Measurements from ENCODE around the gene SH3PXD2A. TPM values are rescaled to one million over a fixed set of nuclear protein-coding genes. Genes with fewer than 3 reads are reported as not detected.

SH3PXD2A gene
- total RNA-seq, 1 experiment from 2014 or later: 0.07 TPM

DNA sequence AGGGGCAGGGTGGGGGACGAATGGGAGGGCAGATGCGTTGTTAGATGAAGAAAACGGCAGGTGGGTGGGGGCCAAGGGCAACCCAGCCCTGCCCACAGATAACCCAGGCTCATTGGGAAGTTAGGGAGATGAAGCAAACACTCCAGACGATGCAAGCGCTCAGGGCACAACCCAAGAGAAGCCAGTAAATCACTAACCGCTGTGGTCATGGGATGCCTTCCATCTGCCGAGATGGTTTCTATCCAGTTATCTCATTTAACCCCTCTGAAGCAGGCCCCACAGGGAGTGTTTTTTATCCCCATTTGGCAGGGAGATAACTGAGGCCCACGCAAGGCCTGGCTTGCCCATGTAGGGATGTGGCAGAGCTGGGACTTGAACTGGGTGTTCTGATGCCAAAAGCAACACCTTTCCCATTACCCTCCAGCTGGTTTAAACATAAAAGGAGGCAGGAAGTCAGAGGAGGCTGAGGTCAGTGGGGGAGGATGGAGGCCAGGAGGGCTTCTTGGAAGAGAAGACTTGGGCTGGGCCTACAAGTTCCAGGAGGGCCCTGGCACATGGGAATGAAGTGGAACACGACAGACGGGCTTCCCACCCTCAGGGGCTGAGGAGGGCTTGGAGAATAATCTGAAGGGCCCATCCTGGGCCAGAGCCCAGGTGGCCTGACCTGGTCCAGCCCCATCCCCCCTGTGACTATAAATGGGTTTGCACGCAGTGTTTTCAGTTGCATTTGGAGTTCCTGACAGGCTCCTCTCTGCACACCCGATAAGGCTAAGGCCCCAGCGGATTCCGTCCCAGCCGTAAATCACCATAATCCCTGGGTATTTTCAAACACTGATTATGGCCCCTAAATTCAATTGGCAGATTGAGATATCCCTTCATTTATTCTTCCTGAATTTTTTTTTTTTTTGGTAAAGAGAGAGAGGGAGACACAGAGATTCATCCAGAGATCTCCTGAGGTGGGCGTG lies 281.0 kb downstream of the SH3PXD2A start:
- H4K20me1 ChIP-seq (ENCODE audit: insufficient read depth, low read depth, low read length): no peaks in the 10 kb centered on the region
- no peak for DNase-seq
- no peak overlapping the region for H3K9ac ChIP-seq (ENCODE audit: low read length)
- H3K79me2 ChIP-seq (ENCODE audit: low read length): no peaks in the 10 kb centered on the region
- no peaks in the 10 kb centered on the region for H3K27me3 ChIP-seq (ENCODE audit: low read length)
- no peaks in the 10 kb centered on the region for H3K9me3 ChIP-seq (ENCODE audit: low read length)
- H3K4me3 ChIP-seq (ENCODE audit: low read length): no peak overlapping the region
- no peaks in the 10 kb centered on the region for H3K36me3 ChIP-seq (ENCODE audit: insufficient read depth, low read length)
- H3K27ac ChIP-seq (ENCODE audit: low read length): no peak overlapping the region
- H3K4me1 ChIP-seq (ENCODE audit: low read length): no peaks in the 10 kb centered on the region
- no peak overlapping the region for H2AFZ ChIP-seq (ENCODE audit: low read length)
- no peak overlapping the region for H3K4me2 ChIP-seq (ENCODE audit: low read depth, low read length, poor library complexity, severe bottlenecking)
- no peaks in the 10 kb centered on the region for H3K9me2 ChIP-seq (replicated peaks; ENCODE audit: insufficient read depth, low read length)

- Histone ChIP-seq H3K9ac (ENCODE audit: low read length) (no peak overlapping the region), H2AFZ (ENCODE audit: low read length) (no peak overlapping the region), H3K36me3 (ENCODE audit: insufficient read depth, low read length) (no peaks in the 10 kb centered on the region), H3K9me3 (ENCODE audit: low read length) (no peaks in the 10 kb centered on the region), H3K9me2 (replicated peaks; ENCODE audit: insufficient read depth, low read length) (no peaks in the 10 kb centered on the region), H3K4me2 (ENCODE audit: low read depth, low read length, poor library complexity, severe bottlenecking) (no peak overlapping the region), H3K4me3 (ENCODE audit: low read length) (no peak overlapping the region), H3K79me2 (ENCODE audit: low read length) (no peaks in the 10 kb centered on the region), H3K27ac (ENCODE audit: low read length) (no peak overlapping the region), H3K4me1 (ENCODE audit: low read length) (no peaks in the 10 kb centered on the region), H3K27me3 (ENCODE audit: low read length) (no peaks in the 10 kb centered on the region), H4K20me1 (ENCODE audit: insufficient read depth, low read depth, low read length) (no peaks in the 10 kb centered on the region)
- no peak for DNase-seq
Measured at GRCh38 chr10:103573205-103573487, 282.2 kb downstream of the SH3PXD2A start.

GRCh38 chr10:103572347-103573204 lies 282.8 kb downstream of the SH3PXD2A start:
- Histone ChIP-seq H3K79me2 (ENCODE audit: low read length) (no peaks in the 10 kb centered on the region), H3K4me2 (ENCODE audit: low read depth, low read length, poor library complexity, severe bottlenecking) (no peak overlapping the region), H3K9me3 (ENCODE audit: low read length) (no peaks in the 10 kb centered on the region), H3K9ac (ENCODE audit: low read length) (no peak overlapping the region), H3K27me3 (ENCODE audit: low read length) (no peaks in the 10 kb centered on the region), H3K36me3 (ENCODE audit: insufficient read depth, low read length) (no peaks in the 10 kb centered on the region), H2AFZ (ENCODE audit: low read length) (no peak overlapping the region), H3K27ac (ENCODE audit: low read length) (no peak overlapping the region), H3K9me2 (replicated peaks; ENCODE audit: insufficient read depth, low read length) (no peaks in the 10 kb centered on the region), H4K20me1 (ENCODE audit: insufficient read depth, low read depth, low read length) (no peaks in the 10 kb centered on the region), H3K4me3 (ENCODE audit: low read length) (no peak overlapping the region), H3K4me1 (ENCODE audit: low read length) (no peaks in the 10 kb centered on the region)
- no peak for DNase-seq

DNA sequence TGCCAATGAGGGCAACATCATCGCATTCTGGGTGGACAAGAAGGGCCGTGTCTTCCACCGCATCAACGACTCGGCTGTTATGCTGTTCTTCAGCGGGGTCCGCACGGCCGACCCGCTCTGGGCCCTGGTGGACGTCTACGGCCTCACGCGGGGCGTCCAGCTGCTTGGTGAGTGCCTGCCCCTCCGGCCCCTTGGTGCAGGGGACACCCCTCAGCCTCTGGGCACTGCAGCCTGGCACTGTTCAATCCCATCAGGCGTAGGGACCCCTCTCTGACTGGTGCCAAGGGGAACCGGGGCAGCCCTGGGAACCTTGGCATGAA lies 283.8 kb downstream of the SH3PXD2A start:
- H4K20me1 ChIP-seq (ENCODE audit: insufficient read depth, low read depth, low read length): no peaks in the 10 kb centered on the region
- no peak overlapping the region for H3K9ac ChIP-seq (ENCODE audit: low read length)

DNA sequence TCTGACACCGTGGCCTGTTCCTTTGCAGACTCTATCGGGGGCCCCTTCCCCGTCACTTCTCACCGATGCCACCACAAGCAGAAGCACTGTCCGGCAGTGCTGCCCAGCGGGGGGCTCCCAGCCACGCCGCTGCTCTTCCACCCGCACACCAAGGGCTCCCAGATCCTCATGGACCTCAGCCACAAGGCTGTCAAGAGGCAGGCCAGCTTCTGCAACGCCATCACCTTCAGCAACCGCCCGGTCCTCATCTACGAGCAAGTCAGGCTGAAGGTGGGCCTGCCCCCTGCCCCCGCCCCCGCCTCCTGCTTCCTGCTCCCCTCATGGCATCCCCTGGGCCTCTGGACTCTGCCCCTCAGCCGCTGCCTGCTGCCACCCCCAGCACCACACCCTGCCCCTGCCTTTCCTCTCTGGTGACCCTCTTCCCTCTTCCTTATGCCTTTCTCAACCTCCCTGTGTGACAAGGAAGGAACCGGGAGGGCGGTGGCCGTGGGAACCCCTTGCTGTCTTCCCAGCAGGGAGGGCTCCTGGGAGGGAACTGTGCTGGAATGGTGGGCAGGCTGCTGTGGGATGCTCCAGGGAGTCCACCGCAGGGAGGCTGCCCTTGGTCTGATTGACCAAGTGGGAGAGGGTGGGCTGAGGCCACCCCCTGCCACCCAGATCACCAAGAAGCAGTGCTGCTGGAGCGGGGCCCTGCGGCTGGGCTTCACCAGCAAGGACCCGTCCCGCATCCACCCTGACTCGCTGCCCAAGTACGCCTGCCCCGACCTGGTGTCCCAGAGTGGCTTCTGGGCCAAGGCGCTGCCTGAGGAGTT lies 284.3 kb downstream of the SH3PXD2A start:
- Histone ChIP-seq H2AFZ (ENCODE audit: low read length) (no peak overlapping the region), H4K20me1 (ENCODE audit: insufficient read depth, low read depth, low read length) (no peaks in the 10 kb centered on the region), H3K4me2 (ENCODE audit: low read depth, low read length, poor library complexity, severe bottlenecking) (no peak overlapping the region), H3K9ac (ENCODE audit: low read length) (no peak overlapping the region), H3K27ac (ENCODE audit: low read length) (no peak overlapping the region), H3K9me2 (replicated peaks; ENCODE audit: insufficient read depth, low read length) (no peaks in the 10 kb centered on the region), H3K4me1 (ENCODE audit: low read length) (no peaks in the 10 kb centered on the region), H3K27me3 (ENCODE audit: low read length) (no peaks in the 10 kb centered on the region), H3K36me3 (ENCODE audit: insufficient read depth, low read length) (no peaks in the 10 kb centered on the region), H3K79me2 (ENCODE audit: low read length) (no peaks in the 10 kb centered on the region), H3K4me3 (ENCODE audit: low read length) (no peak overlapping the region), H3K9me3 (ENCODE audit: low read length) (no peaks in the 10 kb centered on the region)
- no peak for DNase-seq

More for the DNA sequence above, 283.8 kb downstream of the SH3PXD2A start:
- Histone ChIP-seq H3K36me3 (ENCODE audit: insufficient read depth, low read length) (no peaks in the 10 kb centered on the region), H2AFZ (ENCODE audit: low read length) (no peak overlapping the region), H3K27ac (ENCODE audit: low read length) (no peak overlapping the region), H3K27me3 (ENCODE audit: low read length) (no peaks in the 10 kb centered on the region), H3K9me3 (ENCODE audit: low read length) (no peaks in the 10 kb centered on the region), H3K4me2 (ENCODE audit: low read depth, low read length, poor library complexity, severe bottlenecking) (no peak overlapping the region), H3K79me2 (ENCODE audit: low read length) (no peaks in the 10 kb centered on the region), H3K9me2 (replicated peaks; ENCODE audit: insufficient read depth, low read length) (no peaks in the 10 kb centered on the region), H3K4me1 (ENCODE audit: low read length) (no peaks in the 10 kb centered on the region), H3K4me3 (ENCODE audit: low read length) (no peak overlapping the region)
- no peak for DNase-seq

DNA sequence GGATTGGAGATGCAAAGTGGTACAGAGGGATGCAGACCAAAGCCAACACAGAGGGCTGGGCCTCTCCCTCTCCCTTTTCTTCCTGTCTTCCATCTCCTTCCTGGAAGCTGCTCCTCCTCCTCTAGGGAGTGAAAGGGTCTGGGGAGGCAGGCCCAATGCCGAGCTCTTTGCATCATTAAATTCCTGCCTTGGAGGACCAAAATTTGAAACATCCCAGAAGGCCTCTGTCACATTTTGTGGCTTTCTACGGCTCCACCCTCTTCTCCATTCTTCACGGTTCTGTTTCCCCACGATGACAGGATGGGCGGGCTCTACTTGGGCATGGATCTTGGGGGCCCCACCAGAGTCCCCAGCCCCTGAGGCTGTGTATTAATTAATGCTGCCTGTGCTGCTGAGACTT lies 285.5 kb downstream of the SH3PXD2A start:
- Histone ChIP-seq H3K4me1 (ENCODE audit: low read length) (no peaks in the 10 kb centered on the region), H3K9me2 (replicated peaks; ENCODE audit: insufficient read depth, low read length) (no peaks in the 10 kb centered on the region), H3K79me2 (ENCODE audit: low read length) (no peaks in the 10 kb centered on the region), H3K27me3 (ENCODE audit: low read length) (no peaks in the 10 kb centered on the region), H3K27ac (ENCODE audit: low read length) (no peak overlapping the region), H4K20me1 (ENCODE audit: insufficient read depth, low read depth, low read length) (no peaks in the 10 kb centered on the region), H3K9me3 (ENCODE audit: low read length) (no peaks in the 10 kb centered on the region), H3K4me3 (ENCODE audit: low read length) (no peak overlapping the region), H3K9ac (ENCODE audit: low read length) (no peak overlapping the region), H3K36me3 (ENCODE audit: insufficient read depth, low read length) (no peaks in the 10 kb centered on the region), H3K4me2 (ENCODE audit: low read depth, low read length, poor library complexity, severe bottlenecking) (no peak overlapping the region), H2AFZ (ENCODE audit: low read length) (no peak overlapping the region)
- no peak for DNase-seq

GRCh38 chr10:103568505-103568904 lies 286.9 kb downstream of the SH3PXD2A start:
- Histone ChIP-seq H3K27ac (ENCODE audit: low read length) (no peak overlapping the region), H3K9ac (ENCODE audit: low read length) (no peak overlapping the region), H3K36me3 (ENCODE audit: insufficient read depth, low read length) (no peaks in the 10 kb centered on the region), H3K27me3 (ENCODE audit: low read length) (no peaks in the 10 kb centered on the region), H3K9me3 (ENCODE audit: low read length) (no peaks in the 10 kb centered on the region), H3K4me1 (ENCODE audit: low read length) (no peaks in the 10 kb centered on the region), H2AFZ (ENCODE audit: low read length) (no peak overlapping the region), H3K4me2 (ENCODE audit: low read depth, low read length, poor library complexity, severe bottlenecking) (no peak overlapping the region), H3K4me3 (ENCODE audit: low read length) (no peak overlapping the region), H4K20me1 (ENCODE audit: insufficient read depth, low read depth, low read length) (no peaks in the 10 kb centered on the region), H3K79me2 (ENCODE audit: low read length) (no peaks in the 10 kb centered on the region), H3K9me2 (replicated peaks; ENCODE audit: insufficient read depth, low read length) (no peaks in the 10 kb centered on the region)
- no peak for DNase-seq

DNA sequence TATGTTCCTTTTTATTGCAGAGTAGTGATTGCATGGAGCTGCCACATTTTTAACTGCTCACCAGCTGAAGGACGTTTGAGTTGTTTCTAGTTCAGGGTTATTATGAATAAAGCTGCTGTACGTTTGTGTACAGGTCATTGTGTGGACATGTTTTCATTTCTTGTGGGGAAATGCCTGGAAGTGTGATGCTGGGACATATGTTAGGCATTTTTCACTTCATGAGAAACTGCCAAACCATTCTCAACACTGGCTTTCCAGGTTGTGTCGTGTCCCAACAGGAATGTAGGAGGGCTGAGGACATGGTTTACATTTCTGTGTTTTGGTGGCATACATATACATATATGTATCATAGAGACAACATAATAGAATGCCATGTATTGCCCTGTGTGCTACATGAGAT lies 288.8 kb downstream of the SH3PXD2A start:
- Histone ChIP-seq H2AFZ (ENCODE audit: low read length) (no peak overlapping the region), H3K9me3 (ENCODE audit: low read length) (no peaks in the 10 kb centered on the region), H3K27me3 (ENCODE audit: low read length) (no peaks in the 10 kb centered on the region), H3K4me3 (ENCODE audit: low read length) (no peak overlapping the region), H3K4me1 (ENCODE audit: low read length) (no peaks in the 10 kb centered on the region), H3K9ac (ENCODE audit: low read length) (no peak overlapping the region), H3K27ac (ENCODE audit: low read length) (no peak overlapping the region), H3K9me2 (replicated peaks; ENCODE audit: insufficient read depth, low read length) (no peaks in the 10 kb centered on the region), H3K36me3 (ENCODE audit: insufficient read depth, low read length) (no peaks in the 10 kb centered on the region), H4K20me1 (ENCODE audit: insufficient read depth, low read depth, low read length) (no peaks in the 10 kb centered on the region), H3K4me2 (ENCODE audit: low read depth, low read length, poor library complexity, severe bottlenecking) (no peak overlapping the region), H3K79me2 (ENCODE audit: low read length) (no peaks in the 10 kb centered on the region)
- no peak for DNase-seq

Data from Karpas-422 (cell line).